Endothelial cell of umbilical vein (primary cell): ENCODE measurements around the gene CMTM7.

Experiments used
- EZH2 ChIP-seq: IDR thresholded peaks from 2 replicates; pipeline ENCODE4 v1.6.1; 2012; ENCODE audit warnings: borderline replicate concordance, low read depth, mild to moderate bottlenecking, moderate library complexity, low read length, inconsistent platforms; ENCODE audit not compliant: severe bottlenecking
- POLR2AphosphoS5 ChIP-seq: IDR thresholded peaks from 2 replicates; pipeline ENCODE4 v1.6.1; 2012; ENCODE audit warnings: low read depth, mild to moderate bottlenecking, control low read depth, low read length, moderate library complexity; ENCODE audit not compliant: insufficient read depth
- TF ChIP-seq, protein P1 (sequence below), 2 donors: IDR thresholded peaks; 1 replicate in 1 of 2; 2 replicates in 1 of 2; pipeline ENCODE4 v1.5.1; 2011; ENCODE audit warnings: low read length in 2 of 2, mild to moderate bottlenecking in 2 of 2, moderate library complexity in 2 of 2, control low read depth in 1 of 2, inconsistent platforms in 1 of 2, low read depth in 1 of 2; ENCODE audit not compliant: insufficient read depth in 1 of 2; ENCODE audit errors: extremely low read depth in 1 of 2

DNA sequence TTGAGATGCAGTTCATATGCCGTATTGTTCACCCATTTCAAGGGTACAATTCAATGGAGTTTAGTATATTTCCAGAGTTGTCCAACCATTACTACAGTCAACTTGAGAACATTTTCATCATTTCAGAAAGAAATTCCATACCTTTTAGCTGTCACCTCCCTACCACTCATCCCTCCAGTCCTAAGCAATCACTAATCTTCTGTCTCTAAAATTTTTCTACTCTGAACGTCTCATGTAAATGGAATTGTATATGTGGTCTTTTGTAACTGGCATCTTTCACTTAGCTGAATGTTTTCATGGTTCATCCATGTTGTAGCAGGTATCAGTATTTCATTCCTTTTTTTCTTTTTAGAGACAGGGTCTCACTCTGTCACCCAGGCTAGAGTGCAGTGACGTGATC lies 51.1 kb downstream of the CMTM7 start:
- no peak for TF ChIP-seq EZH2
- no peak for TF ChIP-seq POLR2AphosphoS5
- TF ChIP-seq, protein P1, sequence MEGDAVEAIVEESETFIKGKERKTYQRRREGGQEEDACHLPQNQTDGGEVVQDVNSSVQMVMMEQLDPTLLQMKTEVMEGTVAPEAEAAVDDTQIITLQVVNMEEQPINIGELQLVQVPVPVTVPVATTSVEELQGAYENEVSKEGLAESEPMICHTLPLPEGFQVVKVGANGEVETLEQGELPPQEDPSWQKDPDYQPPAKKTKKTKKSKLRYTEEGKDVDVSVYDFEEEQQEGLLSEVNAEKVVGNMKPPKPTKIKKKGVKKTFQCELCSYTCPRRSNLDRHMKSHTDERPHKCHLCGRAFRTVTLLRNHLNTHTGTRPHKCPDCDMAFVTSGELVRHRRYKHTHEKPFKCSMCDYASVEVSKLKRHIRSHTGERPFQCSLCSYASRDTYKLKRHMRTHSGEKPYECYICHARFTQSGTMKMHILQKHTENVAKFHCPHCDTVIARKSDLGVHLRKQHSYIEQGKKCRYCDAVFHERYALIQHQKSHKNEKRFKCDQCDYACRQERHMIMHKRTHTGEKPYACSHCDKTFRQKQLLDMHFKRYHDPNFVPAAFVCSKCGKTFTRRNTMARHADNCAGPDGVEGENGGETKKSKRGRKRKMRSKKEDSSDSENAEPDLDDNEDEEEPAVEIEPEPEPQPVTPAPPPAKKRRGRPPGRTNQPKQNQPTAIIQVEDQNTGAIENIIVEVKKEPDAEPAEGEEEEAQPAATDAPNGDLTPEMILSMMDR (IDR thresholded peaks at IDR 0.05; ENCODE audit: extremely low read depth in 1 of 2, insufficient read depth in 1 of 2, low read depth in 1 of 2, low read length in 2 of 2) = no peak
